Pancreas (tissue), 10 donors: Measurements from ENCODE around the gene C1orf74. TPM values are rescaled to one million over a fixed set of nuclear protein-coding genes. Genes with fewer than 3 reads are reported as not detected.

ENCODE experiments used
- ATAC-seq, 4 donors: fragments of 200-7000 bp; cut with Tn5 transposase; one replicate each; pipeline versions ENCODE4 v1.8.0 to v1.9.1; 2020; ENCODE audit warnings: mild to moderate bottlenecking in 4 of 4, moderate library complexity in 4 of 4
- DNase-seq, 6 donors: peaks; one replicate each; pipeline ENCODE4 v3.0.0-alpha.2; 2020
- FAIRE-seq: peaks from 2 replicates; lab custom pipeline; 2012; peaks lifted over from hg19 to GRCh38; lab: Jason Lieb, UNC
- H3K27ac ChIP-seq, 4 donors: fragments of 200-600 bp; sonication (generic); 1 replicate in 3 of 4; 2 replicates in 1 of 4; pipeline versions ENCODE4 v1.5.0 to v1.8.0; 2020
- H3K27me3 ChIP-seq, 4 donors: fragments of 200-600 bp; one replicate each; pipeline ENCODE4 v1.8.0; 2021
- H3K36me3 ChIP-seq, 3 donors: fragments of 200-600 bp; sonication (generic) in 1 of 3; one replicate each; pipeline versions ENCODE4 v1.5.0 to v1.8.0; 2020 to 2021
- H3K4me1 ChIP-seq, 3 donors: fragments of 200-600 bp; one replicate each; pipeline ENCODE4 v1.8.0; 2021
- H3K4me3 ChIP-seq, 4 donors: fragments of 200-600 bp; sonication (generic) in 2 of 4; one replicate each; pipeline versions ENCODE4 v1.5.0 to v1.8.0; 2020 to 2021
- H3K9me3 ChIP-seq, 4 donors: fragments of 200-600 bp; one replicate each; pipeline ENCODE4 v1.8.0; 2021
- WGBS, 2 donors: extraction: QIAGEN DNeasy Blood & Tissue Kit; methylation state at CpG; one replicate each; pipeline ENCODE4 v1.1.7; 2013; 5-methylcytosine and 5-hydroxymethylcytosine counted together
- intact Hi-C, 3 donors: fragments of 100-400 bp; cut with DNase I; formaldehyde crosslinking; loops; one replicate each; pipeline versions ENCODE4 v1.11.1 to v1.14.2; 2022
- polyA plus RNA-seq, 2 donors: library from polyadenylated mRNA; stranded (reverse); fragments of 200-250 nt; gene quantifications; one replicate each; pipeline ENCODE4 v1.2.3, GENCODE V29; 2013
- total RNA-seq, 6 donors: library from RNA; stranded (reverse); fragmentation: NEBNext Ultra II Directional in 4 of 6; extraction: Animal tissue kit (Norgen Biotek cat#: 25700) in 4 of 6; gene quantifications; one replicate each; pipeline versions ENCODE4 v1.2.1 to v1.2.4, GENCODE V29; 2021 to 2023
- TF ChIP-seq, protein P1 (sequence below), 4 donors: fragments of 200-600 bp; sonication (generic) in 3 of 4; IDR thresholded peaks; one replicate each; pipeline versions ENCODE4 v1.5.0 to v1.8.0; 2021; ENCODE audit warnings: antibody characterized with exemption in 4 of 4
- donor health status: healthy with polysubstance abuse.
- donor health status: DM: no; HTN: no; CAD: no; lungs with moderate emphysema.
- donor health status: DM: no; HTN: no; CAD: no.
- donor health status: control.
- donor health status: control.
- donor health status: Bipolar disorder and iron deficiency.
- donor health status: DM: yes; HTN: yes; CAD: no.
- donor health status: DM: no; HTN: no; CAD: no.
- donor health status: DM: no; HTN: no; CAD: no.
- donor health status: DM: yes; HTN: yes; CAD: no.

C1orf74 gene
- total and polyA plus RNA-seq, 8 donors: 0.39 to 1.2 (median 0.82) TPM

DNA sequence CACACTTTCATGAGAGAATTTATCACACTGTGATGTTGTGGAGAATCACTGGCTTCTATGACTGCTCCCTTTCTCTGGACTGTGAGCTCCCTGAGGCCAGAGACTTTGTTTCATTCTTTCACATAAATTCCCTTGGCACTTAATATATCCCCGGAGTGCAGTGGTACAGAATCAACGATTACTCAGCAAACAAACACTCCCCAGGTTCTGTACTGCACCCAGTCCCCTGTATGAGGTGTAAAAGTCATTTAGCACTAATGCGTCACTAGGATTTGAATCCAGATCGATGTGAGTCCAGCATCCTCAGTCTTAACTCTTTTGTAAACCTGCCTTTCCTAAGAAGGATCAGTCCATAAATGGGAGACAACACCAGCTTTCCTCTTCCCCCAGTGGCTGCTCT is 36.6 kb upstream of the C1orf74 start:
- Histone ChIP-seq H3K9me3 (no peaks in the 10 kb centered on the region), H3K27me3 (no peaks in the 10 kb centered on the region), H3K36me3 (no peaks in the 10 kb centered on the region), H3K4me3 (no peak overlapping the region), H3K27ac (no peak overlapping the region), H3K4me1 (no peaks in the 10 kb centered on the region)
- DNase-seq: no peak
- WGBS, 2 donors: 32 to 41% methylated on average over 4 of the region's 4 CpGs
- TF ChIP-seq, protein P1, sequence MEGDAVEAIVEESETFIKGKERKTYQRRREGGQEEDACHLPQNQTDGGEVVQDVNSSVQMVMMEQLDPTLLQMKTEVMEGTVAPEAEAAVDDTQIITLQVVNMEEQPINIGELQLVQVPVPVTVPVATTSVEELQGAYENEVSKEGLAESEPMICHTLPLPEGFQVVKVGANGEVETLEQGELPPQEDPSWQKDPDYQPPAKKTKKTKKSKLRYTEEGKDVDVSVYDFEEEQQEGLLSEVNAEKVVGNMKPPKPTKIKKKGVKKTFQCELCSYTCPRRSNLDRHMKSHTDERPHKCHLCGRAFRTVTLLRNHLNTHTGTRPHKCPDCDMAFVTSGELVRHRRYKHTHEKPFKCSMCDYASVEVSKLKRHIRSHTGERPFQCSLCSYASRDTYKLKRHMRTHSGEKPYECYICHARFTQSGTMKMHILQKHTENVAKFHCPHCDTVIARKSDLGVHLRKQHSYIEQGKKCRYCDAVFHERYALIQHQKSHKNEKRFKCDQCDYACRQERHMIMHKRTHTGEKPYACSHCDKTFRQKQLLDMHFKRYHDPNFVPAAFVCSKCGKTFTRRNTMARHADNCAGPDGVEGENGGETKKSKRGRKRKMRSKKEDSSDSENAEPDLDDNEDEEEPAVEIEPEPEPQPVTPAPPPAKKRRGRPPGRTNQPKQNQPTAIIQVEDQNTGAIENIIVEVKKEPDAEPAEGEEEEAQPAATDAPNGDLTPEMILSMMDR (IDR thresholded peaks at IDR 0.05): no peak
- intact Hi-C loops: no loop called here
- no peak for FAIRE-seq
- no peak for ATAC-seq

- no peak for FAIRE-seq
- WGBS, 2 donors: 24 to 86% methylated on average over 1 of the region's 1 CpG
- intact Hi-C loops: no loop called here
Observed at GRCh38 chr1:209819058-209819457, 34.7 kb upstream of the C1orf74 start.

GRCh38 chr1:209817691-209818090 is 33.3 kb upstream of the C1orf74 start:
- no peak overlapping the region for H3K4me3 ChIP-seq
- no peak for FAIRE-seq
- TF ChIP-seq, protein P1 (IDR thresholded peaks at IDR 0.05): no peak
- no peak overlapping the region for H3K27ac ChIP-seq
- no peak for ATAC-seq
- no peaks in the 10 kb centered on the region for H3K27me3 ChIP-seq
- no peaks in the 10 kb centered on the region for H3K4me1 ChIP-seq
- intact Hi-C loops: no loop called here
- no peaks in the 10 kb centered on the region for H3K36me3 ChIP-seq
- H3K9me3 ChIP-seq: no peaks in the 10 kb centered on the region
- DNase-seq: no peak
- 76 to 84% methylated on average over 1 of the region's 1 CpG for WGBS, 2 donors

More at GRCh38 chr1:209819058-209819457, 34.7 kb upstream of the C1orf74 start:
- ATAC-seq (no peak), DNase-seq (no peak)
- H3K9me3 ChIP-seq: no peaks in the 10 kb centered on the region
- H3K4me3 ChIP-seq: no peak overlapping the region
- TF ChIP-seq, protein P1 (IDR thresholded peaks at IDR 0.05): no peak
- no peak overlapping the region for H3K27ac ChIP-seq
- no peaks in the 10 kb centered on the region for H3K27me3 ChIP-seq
- no peaks in the 10 kb centered on the region for H3K36me3 ChIP-seq
- no peaks in the 10 kb centered on the region for H3K4me1 ChIP-seq

- Histone ChIP-seq H3K27me3 (no peaks in the 10 kb centered on the region), H3K4me1 (no peaks in the 10 kb centered on the region), H3K9me3 (no peaks in the 10 kb centered on the region), H3K27ac (no peak overlapping the region), H3K36me3 (no peaks in the 10 kb centered on the region), H3K4me3 (no peak overlapping the region)
- intact Hi-C loops: no loop called here
- ATAC-seq: no peak
- 61 to 66% methylated on average over 3 of the region's 3 CpGs for WGBS, 2 donors
- no peak for DNase-seq
- FAIRE-seq: no peak
- TF ChIP-seq, protein P1 (IDR thresholded peaks at IDR 0.05): no peak
Observed at GRCh38 chr1:209816923-209817322, 32.6 kb upstream of the C1orf74 start.

- 65 to 71% methylated on average over 6 of the region's 6 CpGs for WGBS, 2 donors
- peak in 1 of 4 donors; percentile 57 for ATAC-seq
- H3K4me3 ChIP-seq: no peak overlapping the region
- H3K27ac ChIP-seq: peak overlapping the region in 2 of 4 donors; percentile 9 to 33
- TF ChIP-seq, protein P1 (IDR thresholded peaks at IDR 0.05): no peak
- no peaks in the 10 kb centered on the region for H3K27me3 ChIP-seq
- FAIRE-seq: no peak
- H3K36me3 ChIP-seq: no peaks in the 10 kb centered on the region
- intact Hi-C loops: no loop called here
- no peaks in the 10 kb centered on the region for H3K9me3 ChIP-seq
- DNase-seq: no peak
- H3K4me1 ChIP-seq: no peaks in the 10 kb centered on the region
Observed at GRCh38 chr1:209815931-209816341, 31.6 kb upstream of the C1orf74 start.
